Ovary (tissue), 9 donors: ENCODE data around the gene HLTF. TPM values are rescaled to one million over a fixed set of nuclear protein-coding genes. Genes with fewer than 3 reads are reported as not detected.

Experiments used
- DNase-seq, 5 donors: peaks; one replicate each; pipeline ENCODE4 v3.0.0-alpha.2; 2019 to 2020
- H3K27ac ChIP-seq, 2 donors: fragments of 200-600 bp; one replicate each; pipeline versions ENCODE4 v1.5.1 to v1.8.0; 2019 to 2022
- H3K27me3 ChIP-seq: fragments of 200-600 bp; one replicate; pipeline ENCODE4 v1.8.0; 2022
- H3K36me3 ChIP-seq: fragments of 200-600 bp; sonication (generic); one replicate; pipeline ENCODE4 v1.5.1; 2019
- H3K4me1 ChIP-seq: one replicate; pipeline ENCODE4 v1.8.1; 2013; ENCODE audit warnings: mild to moderate bottlenecking, moderate library complexity; ENCODE audit not compliant: insufficient read depth
- H3K4me3 ChIP-seq: fragments of 200-600 bp; sonication (generic); one replicate; pipeline ENCODE4 v1.5.1; 2017
- H3K9me3 ChIP-seq, 2 donors: fragments of 200-600 bp in 1 of 2; sonication (generic) in 1 of 2; one replicate each; pipeline versions ENCODE4 v1.5.1 to v1.8.1; 2013 to 2019; ENCODE audit warnings: mild to moderate bottlenecking in 1 of 2, moderate library complexity in 1 of 2
- CTCF ChIP-seq, 3 donors: fragments of 450-650 bp in 2 of 3; fragments of 200-600 bp in 1 of 3; IDR thresholded peaks; one replicate each; pipeline versions ENCODE4 v1.5.1 to v1.8.0; 2016 to 2022; ENCODE audit warnings: antibody characterized with exemption in 3 of 3, mild to moderate bottlenecking in 1 of 3
- EP300 ChIP-seq: sonication (generic); formaldehyde crosslinking; IDR thresholded peaks from one replicate; pipeline ENCODE4 v1.6.1; 2017; ENCODE audit warnings: antibody characterized with exemption
- POLR2A ChIP-seq: fragments of 450-650 bp; IDR thresholded peaks from one replicate; pipeline ENCODE4 v1.6.1; 2017; ENCODE audit warnings: antibody characterized with exemption, mild to moderate bottlenecking, moderate library complexity
- WGBS, 3 donors: extraction: QIAGEN DNeasy Blood & Tissue Kit in 1 of 3; methylation state at CpG; one replicate each; pipeline versions ENCODE4 v1.1.5 to v1.1.7; 2013 to 2017; 5-methylcytosine and 5-hydroxymethylcytosine counted together
- intact Hi-C, 4 donors: fragments of 100-400 bp; cut with DNase I; formaldehyde crosslinking; loops; one replicate each; pipeline versions ENCODE4 v1.11.0 to v1.15.1; 2022 to 2023
- polyA plus RNA-seq, 2 donors: library from polyadenylated mRNA; stranded (reverse); fragments of 200-250 nt in 1 of 2; fragments of 350-450 nt in 1 of 2; fragmentation: Illumina TruSeq in 1 of 2; extraction: RNeasy Lipid Tissue Mini Kit (QIAGEN cat#74804) in 1 of 2; gene quantifications; one replicate each; pipeline ENCODE4 v1.2.3, GENCODE V29; 2013 to 2014
- total RNA-seq, 7 donors: library from RNA; depleted of rRNA in 2 of 7; stranded (reverse); fragments of >200 nt in 2 of 7; fragmentation: NEBNext Ultra II Directional in 3 of 7; extraction: Animal tissue kit (Norgen Biotek cat#: 25700) in 3 of 7; gene quantifications; one replicate each; pipeline versions ENCODE4 v1.1.0 to v1.2.4, GENCODE V29; 2016 to 2023
- donor health status: DM: no; HTN: no; CAD: no; lungs with moderate emphysema.
- donor health status: DM: no; HTN: no; CAD: no.
- donor health status: Bipolar disorder and iron deficiency.
- donor health status: DM: yes; HTN: yes; CAD: no.
- donor health status: DM: no; HTN: no; CAD: no.
- donor health status: DM: yes; HTN: yes; CAD: no.

HLTF gene
- total and polyA plus RNA-seq, 9 donors = 11.3 to 35.3 (median 31.0) TPM

GRCh38 chr3:149037684-149038083 is 48.6 kb downstream of the HLTF start:
- Histone ChIP-seq H3K4me1 (no peaks in the 10 kb centered on the region), H3K27me3 (no peaks in the 10 kb centered on the region), H3K4me3 (no peak overlapping the region), H3K9me3 (no peaks in the 10 kb centered on the region), H3K36me3 (no peaks in the 10 kb centered on the region), H3K27ac (no peak overlapping the region)
- intact Hi-C loops = no loop called here
- 86 to 93% (median 89%) methylated on average over 4 of the region's 4 CpGs for WGBS, 3 donors
- DNase-seq = no peak
- TF ChIP-seq CTCF (IDR thresholded peaks at IDR 0.05) (no peak), EP300 (no peak), POLR2A (no peak)

- TF ChIP-seq CTCF (IDR thresholded peaks at IDR 0.05) = no peak
- Histone ChIP-seq H3K9me3 (no peaks in the 10 kb centered on the region), H3K27me3 (no peaks in the 10 kb centered on the region), H3K4me1 (no peaks in the 10 kb centered on the region), H3K4me3 (no peak overlapping the region), H3K27ac (no peak overlapping the region), H3K36me3 (no peaks in the 10 kb centered on the region)
- intact Hi-C loops = no loop called here
- DNase-seq = no peak
- WGBS, 3 donors = 75 to 79% (median 75%) methylated on average over 2 of the region's 2 CpGs
Observed at GRCh38 chr3:149031096-149031495, 55.2 kb downstream of the HLTF start.

GRCh38 chr3:149026718-149027117 is 59.6 kb downstream of the HLTF start:
- TF ChIP-seq EP300 = no peak
- TF ChIP-seq POLR2A = no peak
- TF ChIP-seq CTCF (IDR thresholded peaks at IDR 0.05) = no peak
- no peak for DNase-seq
- no peak overlapping the region for H3K4me3 ChIP-seq
- intact Hi-C loops = no loop called here
- no peaks in the 10 kb centered on the region for H3K4me1 ChIP-seq
- 37 to 49% (median 45%) methylated on average over 4 of the region's 4 CpGs for WGBS, 3 donors
- no peaks in the 10 kb centered on the region for H3K36me3 ChIP-seq
- H3K27me3 ChIP-seq = no peaks in the 10 kb centered on the region
- H3K9me3 ChIP-seq = no peaks in the 10 kb centered on the region
- no peak overlapping the region for H3K27ac ChIP-seq

- WGBS, 3 donors = 50 to 70% (median 65%) methylated on average over 3 of the region's 3 CpGs
- H3K36me3 ChIP-seq = no peaks in the 10 kb centered on the region
- H3K4me1 ChIP-seq = no peaks in the 10 kb centered on the region
- no peak for DNase-seq
- no peak overlapping the region for H3K4me3 ChIP-seq
- intact Hi-C loops = no loop called here
- H3K27me3 ChIP-seq = no peaks in the 10 kb centered on the region
- TF ChIP-seq POLR2A (no peak), CTCF (IDR thresholded peaks at IDR 0.05) (no peak), EP300 (no peak)
- H3K9me3 ChIP-seq = no peaks in the 10 kb centered on the region
- no peak overlapping the region for H3K27ac ChIP-seq
Observed at GRCh38 chr3:149023951-149024350, 62.4 kb downstream of the HLTF start.

GRCh38 chr3:149021830-149022229 is 64.5 kb downstream of the HLTF start:
- no peak overlapping the region for H3K27ac ChIP-seq
- H3K4me3 ChIP-seq = no peak overlapping the region
- H3K4me1 ChIP-seq = no peaks in the 10 kb centered on the region
- H3K27me3 ChIP-seq = no peaks in the 10 kb centered on the region
- H3K36me3 ChIP-seq = no peaks in the 10 kb centered on the region
- no peak for DNase-seq
- TF ChIP-seq POLR2A = no peak
- no peak for TF ChIP-seq EP300
- TF ChIP-seq CTCF (IDR thresholded peaks at IDR 0.05) = no peak
- 14 to 22% (median 17%) methylated on average over 1 of the region's 1 CpG for WGBS, 3 donors
- H3K9me3 ChIP-seq = no peaks in the 10 kb centered on the region
- intact Hi-C loops = no loop called here
